ENCODE results near the gene TPRG1.
"Not testable (repeated sequence)": the region's sequence is repeated elsewhere in the genome, so short reads cannot be mapped to it uniquely, and the experiment has no call there.

TPRG1 gene

DNA sequence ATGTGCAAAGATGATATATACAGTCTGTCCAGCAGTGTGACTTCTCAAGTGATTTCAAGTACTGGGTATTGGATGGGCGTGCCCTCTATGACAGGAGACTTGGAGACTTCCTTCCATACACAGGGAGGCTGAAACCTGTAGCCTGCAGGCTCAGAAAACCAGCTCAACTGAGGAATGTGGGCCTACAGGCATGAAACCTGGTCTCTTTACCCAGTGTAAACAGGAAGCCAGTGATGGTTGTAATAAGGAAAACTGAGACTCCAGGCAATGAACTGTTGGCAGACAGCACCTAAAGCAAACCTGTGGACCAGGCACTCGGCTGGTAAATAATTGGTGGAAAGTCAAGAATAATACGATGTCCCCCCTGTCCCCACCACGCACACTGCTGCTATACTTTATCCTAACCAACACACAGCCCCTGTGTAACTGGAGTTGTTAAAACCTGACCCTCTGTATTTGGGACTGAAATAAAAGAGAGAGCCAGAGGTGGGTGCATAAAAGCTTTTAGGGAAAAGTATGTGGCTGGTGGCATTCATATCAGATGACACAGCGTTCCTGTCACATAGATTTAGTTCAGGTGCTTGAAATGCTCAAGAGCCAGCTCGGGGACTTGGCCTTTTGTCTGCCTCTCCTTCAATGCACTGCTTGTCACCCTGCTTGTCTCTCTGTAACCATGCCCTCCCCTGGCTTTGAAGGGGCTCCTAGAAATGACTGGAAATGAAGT is 144.7 kb downstream of the TPRG1 start:
- DNase-seq (ENCODE audit: low read depth): no peak

GRCh38 chr3:189317911-189318310 is 146.1 kb downstream of the TPRG1 start:
- no peak for DNase-seq (ENCODE audit: low read depth)

DNA sequence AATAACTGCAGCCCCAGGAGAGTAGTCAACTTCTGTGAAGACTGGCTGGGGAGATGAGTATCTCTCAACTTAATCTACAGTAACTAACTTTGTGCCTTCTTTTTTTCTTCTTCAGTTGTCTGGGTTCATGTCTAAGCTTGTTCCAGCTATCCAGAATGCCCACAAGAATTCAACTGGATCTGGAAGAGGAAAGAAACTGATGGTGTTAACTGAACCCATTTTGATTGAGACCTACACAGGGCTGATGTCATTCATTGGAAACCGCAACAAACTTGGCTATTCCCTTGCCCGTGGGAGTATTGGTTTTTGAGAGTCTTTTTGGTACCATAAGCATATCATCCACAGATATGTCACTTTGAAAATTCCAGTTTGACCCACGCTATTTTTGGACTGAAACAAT is 148.7 kb downstream of the TPRG1 start:
- no peak for DNase-seq (ENCODE audit: low read depth)

- DNase-seq (ENCODE audit: low read depth): no peak
Observed at GRCh38 chr3:189322339-189322738, 150.6 kb downstream of the TPRG1 start.

- peak; percentile 52 for DNase-seq (ENCODE audit: low read depth)
Observed at GRCh38 chr3:189324538-189325138, 152.9 kb downstream of the TPRG1 start.

- no peak for DNase-seq (ENCODE audit: low read depth)
Observed at GRCh38 chr3:189325454-189325853, 153.7 kb downstream of the TPRG1 start.

GRCh38 chr3:189329630-189330029 is 157.9 kb downstream of the TPRG1 start:
- DNase-seq (ENCODE audit: low read depth): not testable (repeated sequence)

DNA sequence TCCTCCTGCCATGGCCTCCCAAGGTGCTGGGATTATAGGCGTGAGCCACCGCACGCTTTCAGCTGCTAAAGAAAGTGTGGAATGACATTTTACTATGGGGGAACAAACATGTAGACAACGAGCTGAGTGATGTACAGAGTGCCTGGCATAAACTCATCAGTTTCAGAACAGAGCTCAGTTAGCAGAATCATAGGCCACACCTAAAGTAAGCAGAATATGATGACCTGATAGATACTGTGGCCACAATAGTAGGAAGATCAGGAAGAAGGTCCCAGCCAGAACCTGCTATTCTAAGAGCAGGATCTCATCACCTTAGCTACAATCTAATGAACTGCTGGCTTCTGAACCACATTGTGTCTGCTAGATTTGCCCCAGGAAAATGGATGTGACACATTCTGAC is 158.3 kb downstream of the TPRG1 start:
- no peak for DNase-seq (ENCODE audit: low read depth)

GRCh38 chr3:189331002-189331418 is 159.2 kb downstream of the TPRG1 start:
- no peak for DNase-seq (ENCODE audit: low read depth)

GRCh38 chr3:189334064-189334920 is 162.5 kb downstream of the TPRG1 start:
- no peak for DNase-seq (ENCODE audit: low read depth)

GRCh38 chr3:189337673-189338091 is 165.9 kb downstream of the TPRG1 start:
- DNase-seq (ENCODE audit: low read depth): no peak

DNA sequence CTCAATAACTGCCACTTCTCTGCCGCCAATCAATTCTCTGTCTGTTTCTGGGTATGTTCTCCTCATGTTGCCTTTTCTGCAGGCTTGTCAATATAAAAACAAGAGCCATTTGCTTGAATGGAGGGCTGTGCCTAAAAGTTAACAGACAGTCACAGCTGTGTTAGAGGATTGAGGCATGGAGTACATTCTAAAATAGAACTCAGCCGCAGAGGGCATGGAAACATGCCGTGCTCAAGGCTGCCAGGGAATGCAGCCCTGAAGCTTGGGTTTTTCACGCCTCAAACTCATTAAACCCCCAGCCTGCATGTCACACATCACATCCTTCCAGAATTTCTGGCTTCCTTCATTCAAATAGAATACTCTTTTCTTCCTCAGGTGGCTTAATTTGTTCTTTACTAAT is 166.6 kb downstream of the TPRG1 start:
- DNase-seq (ENCODE audit: low read depth): no peak

- no peak for DNase-seq (ENCODE audit: low read depth)
Observed at GRCh38 chr3:189339996-189340395, 168.2 kb downstream of the TPRG1 start.

DNA sequence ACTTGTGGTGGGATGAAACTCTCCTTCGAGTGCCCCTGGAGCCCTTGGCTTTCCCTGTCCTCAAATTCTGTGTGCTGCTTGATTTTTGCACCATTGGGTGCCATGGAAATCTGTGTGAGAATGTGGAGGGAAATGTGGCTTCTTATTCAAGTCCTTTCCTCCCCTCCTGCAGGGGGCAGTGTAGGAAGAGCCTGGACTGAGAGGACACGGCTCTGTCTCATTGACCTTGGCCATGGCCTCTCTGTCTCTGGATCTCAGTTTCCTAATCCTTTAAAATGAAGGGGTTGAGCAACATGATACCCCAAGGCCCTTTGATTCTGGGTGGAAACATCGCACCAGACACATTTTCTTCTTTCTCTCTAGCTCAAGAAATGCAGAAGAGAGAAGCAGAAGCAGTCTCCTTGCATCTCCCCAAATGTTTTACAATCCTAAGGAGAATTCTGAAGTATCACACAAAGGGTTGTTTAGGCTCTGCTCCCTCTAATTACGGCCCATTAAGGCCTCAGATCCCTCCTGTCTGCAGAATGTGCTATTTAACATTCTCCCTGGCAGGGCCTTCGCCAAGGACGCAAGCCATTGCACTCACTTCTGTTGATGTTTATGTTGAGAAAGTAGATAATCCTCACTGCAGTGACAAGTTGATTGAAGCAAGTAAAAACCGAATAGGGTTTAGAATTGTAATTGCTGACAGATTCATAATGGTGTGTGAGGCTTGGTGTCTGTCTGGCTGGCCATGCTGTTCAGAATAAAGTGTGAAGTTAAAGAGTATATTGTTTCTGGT is 169.1 kb downstream of the TPRG1 start:
- DNase-seq (ENCODE audit: low read depth): no peak

DNA sequence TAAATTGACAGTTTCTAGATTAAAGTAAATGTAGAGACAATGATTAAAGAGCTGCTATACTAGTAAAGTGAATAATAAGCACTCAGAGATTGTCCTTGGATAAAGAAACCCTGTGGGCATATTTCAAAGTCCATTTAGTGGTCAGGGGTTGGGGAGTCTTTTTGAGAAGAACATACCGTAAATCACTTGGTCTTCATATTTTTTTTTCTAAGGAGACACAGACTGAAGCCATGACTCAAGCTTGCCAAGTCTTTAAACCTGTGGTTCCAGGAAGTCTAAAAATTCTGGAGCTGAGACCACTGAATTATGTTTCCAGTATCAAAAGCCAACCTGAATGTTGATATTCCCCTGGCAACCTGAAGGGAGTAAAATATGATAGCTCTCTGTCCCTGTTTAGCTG is 171.0 kb downstream of the TPRG1 start:
- no peak for DNase-seq (ENCODE audit: low read depth)

GRCh38 chr3:189344996-189345395 is 173.2 kb downstream of the TPRG1 start:
- no peak for DNase-seq (ENCODE audit: low read depth)

DNA sequence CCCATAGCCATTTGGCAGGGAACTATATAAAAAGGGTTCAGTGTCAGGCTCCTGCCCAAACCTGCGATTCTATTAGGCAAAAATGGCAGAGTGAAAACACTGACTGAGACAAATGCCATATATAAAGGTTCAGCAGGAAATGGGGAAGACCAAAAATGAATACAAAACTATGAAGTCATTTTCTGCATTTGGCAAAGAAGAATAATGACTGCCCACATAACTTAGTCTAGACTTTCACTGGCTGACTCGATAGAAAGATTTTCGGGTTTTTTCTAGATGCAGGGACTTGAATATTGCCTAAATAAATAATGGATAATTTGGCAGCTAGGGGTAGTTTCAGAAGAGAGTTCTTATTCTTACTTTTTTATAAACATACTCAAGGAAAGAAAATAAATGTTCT is 178.0 kb downstream of the TPRG1 start:
- DNase-seq (ENCODE audit: low read depth): no peak

- DNase-seq (ENCODE audit: low read depth): no peak
Observed at GRCh38 chr3:189353318-189353965, 181.7 kb downstream of the TPRG1 start.

DNA sequence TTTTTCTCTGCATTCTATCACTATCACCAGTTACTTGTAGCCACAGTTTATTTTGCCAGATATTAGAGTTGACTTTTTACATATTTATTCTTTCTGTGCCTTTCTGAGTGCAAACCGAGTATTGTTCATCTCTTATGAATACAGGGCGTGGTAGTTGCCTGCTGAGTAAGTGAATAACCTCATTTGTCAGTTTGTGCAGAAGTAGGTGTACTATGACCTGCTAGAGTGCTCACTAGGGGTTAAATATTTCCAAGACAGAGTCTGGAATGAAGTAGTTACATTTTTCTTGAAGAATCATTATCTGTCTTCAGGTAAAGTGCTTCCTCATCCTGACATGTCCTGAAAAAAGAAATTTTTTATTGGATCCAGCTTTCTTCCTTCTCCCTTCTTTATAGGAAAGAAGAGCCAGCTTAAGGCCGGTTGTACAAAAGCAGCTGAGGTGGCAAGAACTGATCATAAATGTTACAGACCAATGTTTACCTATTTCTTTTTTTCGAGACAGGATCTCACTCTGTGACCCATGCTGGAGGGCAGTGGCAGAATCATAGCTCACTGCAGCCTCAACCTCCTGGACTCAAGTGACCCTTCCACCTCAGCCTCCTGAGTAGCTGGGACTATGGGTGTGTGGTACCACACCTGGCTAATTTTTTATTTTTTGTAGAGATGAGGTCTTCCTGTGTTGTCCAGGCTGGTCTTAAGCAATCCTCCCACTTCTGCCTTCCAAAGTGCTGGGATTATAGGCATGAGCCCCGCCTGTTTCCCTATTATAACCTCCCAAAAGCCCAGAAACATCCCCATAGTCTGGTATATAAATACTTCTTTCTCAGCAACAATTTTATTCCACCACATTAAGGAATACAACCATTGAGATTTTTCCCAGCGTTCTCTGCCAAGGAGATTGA is 182.5 kb downstream of the TPRG1 start:
- no peak for DNase-seq (ENCODE audit: low read depth)

DNA sequence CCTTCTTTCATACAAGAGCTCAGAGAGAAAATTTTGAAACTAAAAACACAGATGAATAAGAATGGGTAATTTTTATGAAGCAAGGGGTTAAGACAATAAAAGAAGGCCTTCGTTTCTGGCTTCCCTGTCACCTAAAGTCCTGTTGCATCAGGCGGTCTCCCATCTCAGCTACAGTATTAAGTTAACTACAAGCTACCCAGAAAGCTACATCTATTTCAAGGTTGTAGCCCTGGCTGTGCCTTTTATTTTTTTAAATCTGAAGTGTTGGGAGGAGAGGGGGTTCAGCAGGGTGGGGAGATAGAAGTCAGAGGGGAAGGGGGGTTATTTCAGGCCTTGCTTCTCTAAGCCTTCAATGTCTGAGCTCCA is 183.3 kb downstream of the TPRG1 start:
- no peak for DNase-seq (ENCODE audit: low read depth)

All from activated T-cell treated with anti-CD3 and anti-CD28 coated beads for 1 hour (primary cell).